K562 (cell line): ENCODE results near the gene CGNL1. TPM values are rescaled to one million over a fixed set of nuclear protein-coding genes. Genes with fewer than 3 reads are reported as not detected.
A peak's percentile ranks its signal among the peaks of the same experiment; 100 is the strongest.

Experiments
- ATAC-seq: fragments of 200-7000 bp; cut with Tn5 transposase; 3 replicates; pipeline ENCODE4 v1.9.1; 2020; ENCODE audit warnings: moderate library complexity
- BruUV-seq: library from RNA; stranded (reverse); fragments of 400-500 nt; replicated peaks from 2 replicates; lab custom pipeline; 2021; lab: Mats Ljungman, UMichigan
- CTCF ChIA-PET: fragments of 300-600 bp; formaldehyde crosslinking; extraction: SDS; loops from one replicate; lab custom pipeline; 2021; ENCODE audit warnings: low intra/inter-chr PET ratio; lab: Yijun Ruan, JAX
- POLR2A ChIA-PET: fragments of 300-600, 350-650 bp; sonication (Branson Sonifier 250); formaldehyde crosslinking; extraction: SDS; loops from one replicate; lab custom pipeline; 2021; ENCODE audit warnings: antibody characterized with exemption, inconsistent platforms; lab: Yijun Ruan, JAX
- DNase-seq, 4 experiments: peaks; one replicate each; pipeline versions ENCODE4 v3.0.0 to v3.0.0-alpha.2; 2011 to 2018; ENCODE audit warnings: low spot score in 3 of 4, mixed read lengths in 3 of 4; ENCODE audit errors: extremely low read depth in 1 of 4
- FAIRE-seq: peaks from 2 replicates; lab custom pipeline; 2011; peaks lifted over from hg19 to GRCh38; lab: Jason Lieb, UNC
- H2AFZ ChIP-seq: 2 replicates; pipeline ENCODE4 v1.6.0; 2011; ENCODE audit warnings: low read depth, low read length, control low read depth, inconsistent platforms
- H3K27ac ChIP-seq: fragments of 200-600 bp; 3 replicates; pipeline ENCODE4 v1.8.0; 2011; ENCODE audit warnings: low read depth, mild to moderate bottlenecking, control low read depth, inconsistent platforms, low read length, moderate library complexity, mixed read lengths; ENCODE audit errors: extremely low read depth
- H3K27me3 ChIP-seq, 2 experiments: fragments of 300-600 bp in 1 of 2; 2 replicates in 1 of 2; 3 replicates in 1 of 2; pipeline versions ENCODE4 v1.6.0 to v1.8.0; 2011; ENCODE audit warnings: inconsistent platforms in 2 of 2, low read length in 2 of 2, mild to moderate bottlenecking in 1 of 2, mixed read lengths in 1 of 2, moderate library complexity in 1 of 2; ENCODE audit not compliant: control insufficient read depth in 2 of 2, insufficient read depth in 2 of 2
- H3K36me3 ChIP-seq: fragments of 300-600 bp; 3 replicates; pipeline ENCODE4 v1.8.0; 2011; ENCODE audit warnings: mild to moderate bottlenecking, low read length, inconsistent platforms; ENCODE audit not compliant: control insufficient read depth, insufficient read depth
- H3K4me1 ChIP-seq, 2 experiments: fragments of 200-600 bp in 1 of 2; replicated peaks in 1 of 2; 2 replicates in 1 of 2; 3 replicates in 1 of 2; pipeline versions ENCODE4 v1.5.1 to v1.8.0; 2011; ENCODE audit warnings: inconsistent platforms in 2 of 2, low read length in 2 of 2, mild to moderate bottlenecking in 1 of 2, mixed read lengths in 1 of 2, moderate library complexity in 1 of 2; ENCODE audit not compliant: control insufficient read depth in 2 of 2, insufficient read depth in 2 of 2
- H3K4me2 ChIP-seq: 2 replicates; pipeline ENCODE4 v1.6.1; 2011; ENCODE audit warnings: low read length, control low read depth, inconsistent platforms, mixed read lengths; ENCODE audit not compliant: insufficient read depth
- H3K4me3 ChIP-seq: fragments of 200-600 bp; sonication (generic), shearing (Covaris generic); 2 replicates; pipeline ENCODE4 v1.5.1; 2016; ENCODE audit warnings: control low read depth, inconsistent platforms
- H3K79me2 ChIP-seq: fragments of 200-600 bp; 3 replicates; pipeline ENCODE4 v1.8.0; 2011; ENCODE audit warnings: low read length, inconsistent platforms; ENCODE audit not compliant: control insufficient read depth, insufficient read depth
- H3K9ac ChIP-seq, 2 experiments: 2 replicates each; pipeline versions ENCODE4 v1.6.0 to v1.6.1; 2011; ENCODE audit warnings: low read depth in 2 of 2, low read length in 2 of 2, control low read depth in 1 of 2, inconsistent platforms in 1 of 2, mild to moderate bottlenecking in 1 of 2, mixed read lengths in 1 of 2; ENCODE audit not compliant: insufficient read depth in 1 of 2
- H3K9me1 ChIP-seq: one replicate; pipeline ENCODE4 v1.6.0; 2011; ENCODE audit warnings: inconsistent platforms, mild to moderate bottlenecking, low read length, moderate library complexity; ENCODE audit not compliant: control insufficient read depth, insufficient read depth
- H3K9me3 ChIP-seq: replicated peaks from 2 replicates; pipeline ENCODE4 v1.5.1; 2011; ENCODE audit warnings: low read depth, low read length, inconsistent platforms; ENCODE audit not compliant: control insufficient read depth, insufficient read depth
- H4K20me1 ChIP-seq: replicated peaks from 2 replicates; pipeline ENCODE4 v1.6.1; 2011; ENCODE audit warnings: low read length, inconsistent platforms, mixed read lengths; ENCODE audit not compliant: control insufficient read depth, insufficient read depth
- FOXA3 ChIP-seq, 2 experiments: fragments of 450-650 bp in 1 of 2; sonication (generic) in 1 of 2; formaldehyde crosslinking; IDR thresholded peaks in 1 of 2; conservative IDR thresholded peaks in 1 of 2; 2 replicates each; pipeline versions ENCODE4 v1.4.0 to v1.8.0; 2020 to 2022; ENCODE audit warnings: mild to moderate bottlenecking in 2 of 2, missing genetic modification reagents in 1 of 2
- MEIS2 ChIP-seq: fragments of 450-650 bp; IDR thresholded peaks from 2 replicates; pipeline ENCODE4 v1.6.1; 2014; ENCODE audit warnings: mild to moderate bottlenecking; ENCODE audit not compliant: partially characterized antibody
- PHB2 ChIP-seq: fragments of 450-650 bp; IDR thresholded peaks from 2 replicates; pipeline ENCODE4 v1.6.1; 2017; ENCODE audit warnings: low read depth
- SMAD4 ChIP-seq: fragments of 250-450 bp; sonication (Bioruptor Pico); conservative IDR thresholded peaks from 2 replicates; pipeline ENCODE4 v1.8.0; 2021; ENCODE audit warnings: inconsistent platforms, mild to moderate bottlenecking, moderate library complexity
- WGBS: fragments of 100-300 bp; shearing (Covaris generic); methylation state at CpG from one replicate; pipeline ENCODE4 v1.1.6; 2016; ENCODE audit warnings: low coverage, mixed read lengths; ENCODE audit not compliant: insufficient coverage; ENCODE audit errors: missing lambda C conversion rate; 5-methylcytosine and 5-hydroxymethylcytosine counted together
- in situ Hi-C: fragments of 300-500 bp; cut with MboI; formaldehyde crosslinking; loops from 4 replicates; pipeline ENCODE4 v1.15.0; 2018; ENCODE audit warnings: inconsistent platforms, mixed read lengths
- intact Hi-C: fragments of 100-400 bp; cut with micrococcal nuclease; formaldehyde crosslinking; loops from 2 replicates; pipeline ENCODE4 v1.14.2; 2022
- polyA plus RNA-seq, 8 experiments: library from polyadenylated mRNA; depleted of rRNA in 4 of 8; stranded (reverse) in 5 of 8; unstranded in 3 of 8; fragments of >200 nt; fragmentation: Nextera tagmentation in 2 of 8; fragmentation: Illumina TruSeq in 1 of 8; extraction: Ambion mirVana in 2 of 8; extraction: Trizol in 1 of 8; gene quantifications; 2 replicates each; pipeline versions ENCODE4 v1.2.1 to v1.2.3, GENCODE V29; 2011 to 2014; ENCODE audit warnings: inconsistent platforms in 1 of 8, missing spikeins in 1 of 8
- total RNA-seq, 7 experiments: library from RNA; depleted of rRNA in 6 of 7; stranded (reverse); fragments of >200 nt in 6 of 7; fragmentation: Illumina TruSeq in 2 of 7; extraction: Trizol in 2 of 7; gene quantifications; 2 replicates each; pipeline versions ENCODE4 v1.2.1 to v1.2.3, GENCODE V29; 2011 to 2021; ENCODE audit warnings: low replicate concordance in 1 of 7
- TF ChIP-seq, protein P1 (sequence below): fragments of 200-800 bp; sonication (Bioruptor generic); IDR thresholded peaks from 2 replicates; pipeline ENCODE4 v1.6.1; 2017; ENCODE audit warnings: missing genetic modification characterization, missing compliant biosample characterization
- TF ChIP-seq, protein P2 (sequence below), 2 experiments: fragments of 450-650 bp; conservative IDR thresholded peaks; 2 replicates each; pipeline ENCODE4 v1.6.1; 2017; ENCODE audit warnings: mild to moderate bottlenecking in 2 of 2, moderate library complexity in 2 of 2
- TF ChIP-seq, protein P3 (sequence below): IDR thresholded peaks from 2 replicates; pipeline ENCODE4 v1.6.1; 2011; ENCODE audit not compliant: insufficient read length; ENCODE audit errors: extremely low read depth
- TF ChIP-seq, protein P4 (sequence below), 2 experiments: IDR thresholded peaks; 2 replicates each; pipeline ENCODE4 v1.6.1; 2012; ENCODE audit warnings: improper control_type of control experiment in 2 of 2, low read depth in 2 of 2, low read length in 2 of 2, borderline replicate concordance in 1 of 2
- TF ChIP-seq, protein P5 (sequence below): fragments of 450-650 bp; IDR thresholded peaks from 2 replicates; pipeline ENCODE4 v1.6.1; 2017; ENCODE audit warnings: antibody characterized with exemption, mild to moderate bottlenecking

Gene CGNL1
- total and polyA plus RNA-seq, 9 of the 15 experiments (the other 6 are each of a cell fraction or from before 2014, with no cell fraction given), result 0.01 to 0.07 TPM; not detected in 7

DNA sequence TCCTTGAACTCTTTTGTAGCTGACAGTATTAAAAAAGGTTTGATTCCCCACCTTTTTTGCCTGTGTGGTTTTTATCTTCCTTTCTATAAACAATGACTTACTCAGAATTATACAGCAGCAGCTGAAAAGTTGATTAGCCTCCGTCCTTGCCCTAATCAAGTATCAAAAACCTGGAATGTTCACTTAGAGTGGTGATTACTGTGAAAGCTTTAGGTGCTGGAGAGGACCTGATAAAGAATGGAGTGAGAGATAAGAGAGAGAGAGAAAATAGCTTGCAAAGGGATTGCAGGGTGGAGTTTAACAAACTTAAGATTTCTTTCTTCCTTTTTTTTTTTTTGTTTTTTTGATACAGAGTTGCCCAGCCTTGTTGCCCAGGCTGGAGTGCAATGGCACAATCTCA lies 6.7 kb downstream of the CGNL1 start (continued):
- TF ChIP-seq, protein P1, sequence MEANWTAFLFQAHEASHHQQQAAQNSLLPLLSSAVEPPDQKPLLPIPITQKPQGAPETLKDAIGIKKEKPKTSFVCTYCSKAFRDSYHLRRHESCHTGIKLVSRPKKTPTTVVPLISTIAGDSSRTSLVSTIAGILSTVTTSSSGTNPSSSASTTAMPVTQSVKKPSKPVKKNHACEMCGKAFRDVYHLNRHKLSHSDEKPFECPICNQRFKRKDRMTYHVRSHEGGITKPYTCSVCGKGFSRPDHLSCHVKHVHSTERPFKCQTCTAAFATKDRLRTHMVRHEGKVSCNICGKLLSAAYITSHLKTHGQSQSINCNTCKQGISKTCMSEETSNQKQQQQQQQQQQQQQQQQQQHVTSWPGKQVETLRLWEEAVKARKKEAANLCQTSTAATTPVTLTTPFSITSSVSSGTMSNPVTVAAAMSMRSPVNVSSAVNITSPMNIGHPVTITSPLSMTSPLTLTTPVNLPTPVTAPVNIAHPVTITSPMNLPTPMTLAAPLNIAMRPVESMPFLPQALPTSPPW (CRISPR knock-in tag), result 0 out of 2 replicates have a peak, but pooled peaks have one; percentile 19
- TF ChIP-seq PHB2 (peak; percentile 83; the same call in 1 of the 2 replicates), MEIS2 (peak; percentile 45), SMAD4 (peak; percentile 59; the same call in 1 of the 2 replicates)
- TF ChIP-seq, protein P2, sequence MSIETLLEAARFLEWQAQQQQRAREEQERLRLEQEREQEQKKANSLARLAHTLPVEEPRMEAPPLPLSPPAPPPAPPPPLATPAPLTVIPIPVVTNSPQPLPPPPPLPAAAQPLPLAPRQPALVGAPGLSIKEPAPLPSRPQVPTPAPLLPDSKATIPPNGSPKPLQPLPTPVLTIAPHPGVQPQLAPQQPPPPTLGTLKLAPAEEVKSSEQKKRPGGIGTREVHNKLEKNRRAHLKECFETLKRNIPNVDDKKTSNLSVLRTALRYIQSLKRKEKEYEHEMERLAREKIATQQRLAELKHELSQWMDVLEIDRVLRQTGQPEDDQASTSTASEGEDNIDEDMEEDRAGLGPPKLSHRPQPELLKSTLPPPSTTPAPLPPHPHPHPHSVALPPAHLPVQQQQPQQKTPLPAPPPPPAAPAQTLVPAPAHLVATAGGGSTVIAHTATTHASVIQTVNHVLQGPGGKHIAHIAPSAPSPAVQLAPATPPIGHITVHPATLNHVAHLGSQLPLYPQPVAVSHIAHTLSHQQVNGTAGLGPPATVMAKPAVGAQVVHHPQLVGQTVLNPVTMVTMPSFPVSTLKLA (conservative IDR thresholded peaks at IDR 0.05), result 0 out of 4 replicates have a peak, but pooled peaks of 1 of the 2 experiments have one; percentile 22

DNA sequence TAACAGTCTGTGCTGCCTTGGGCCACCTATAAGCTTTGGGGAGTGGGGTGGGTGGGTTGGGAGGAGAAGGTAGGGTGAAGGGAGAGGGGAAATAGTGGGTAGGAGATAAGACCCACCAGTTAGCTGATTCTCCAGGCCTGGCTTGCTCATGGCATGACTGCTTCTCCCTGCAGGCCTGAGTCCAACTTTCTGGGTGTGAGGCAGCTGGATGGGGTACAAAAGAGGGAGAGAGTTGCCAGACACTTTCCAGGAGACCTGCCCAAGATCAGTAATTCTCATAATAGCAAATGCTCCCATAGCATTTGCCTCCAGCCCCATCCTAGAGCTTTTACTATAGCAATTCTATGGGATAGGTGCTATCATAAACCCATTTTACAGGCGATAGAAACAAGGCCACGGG lies 7.7 kb downstream of the CGNL1 start:
- H3K4me2 ChIP-seq, result no peak overlapping the region
- H3K9ac ChIP-seq, result no peak overlapping the region
- no peaks in the 10 kb centered on the region for H3K79me2 ChIP-seq
- no peak overlapping the region for H3K4me3 ChIP-seq
- in situ Hi-C loops, result no loop called here
- no peaks in the 10 kb centered on the region for H3K9me3 ChIP-seq
- CTCF ChIA-PET, result no interaction called here
- DNase-seq (no peak), ATAC-seq (no peak), FAIRE-seq (no peak)
- H3K27me3 ChIP-seq, result peaks cover 37 to 44% of the 10 kb centered on the region in 2 experiments
- H3K36me3 ChIP-seq, result no peaks in the 10 kb centered on the region
- no peaks in the 10 kb centered on the region for H3K9me1 ChIP-seq
- no peaks in the 10 kb centered on the region for H4K20me1 ChIP-seq
- BruUV-seq, result no TSS peak
- POLR2A ChIA-PET, result interaction anchor here (1.1 kb wide), 1 partner anchor 11 kb away, joined by 3 read pairs; no protein-coding TSS in a partner anchor
- H3K4me1 ChIP-seq, result no peaks in the 10 kb centered on the region
- WGBS, result 3% methylated on average over 2 of the region's 2 CpGs
- H3K27ac ChIP-seq, result no peak overlapping the region
- intact Hi-C loops, result no loop called here
- no peak overlapping the region for H2AFZ ChIP-seq
- TF ChIP-seq, protein P3, sequence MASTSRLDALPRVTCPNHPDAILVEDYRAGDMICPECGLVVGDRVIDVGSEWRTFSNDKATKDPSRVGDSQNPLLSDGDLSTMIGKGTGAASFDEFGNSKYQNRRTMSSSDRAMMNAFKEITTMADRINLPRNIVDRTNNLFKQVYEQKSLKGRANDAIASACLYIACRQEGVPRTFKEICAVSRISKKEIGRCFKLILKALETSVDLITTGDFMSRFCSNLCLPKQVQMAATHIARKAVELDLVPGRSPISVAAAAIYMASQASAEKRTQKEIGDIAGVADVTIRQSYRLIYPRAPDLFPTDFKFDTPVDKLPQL, result no peak
- TF ChIP-seq, protein P4, sequence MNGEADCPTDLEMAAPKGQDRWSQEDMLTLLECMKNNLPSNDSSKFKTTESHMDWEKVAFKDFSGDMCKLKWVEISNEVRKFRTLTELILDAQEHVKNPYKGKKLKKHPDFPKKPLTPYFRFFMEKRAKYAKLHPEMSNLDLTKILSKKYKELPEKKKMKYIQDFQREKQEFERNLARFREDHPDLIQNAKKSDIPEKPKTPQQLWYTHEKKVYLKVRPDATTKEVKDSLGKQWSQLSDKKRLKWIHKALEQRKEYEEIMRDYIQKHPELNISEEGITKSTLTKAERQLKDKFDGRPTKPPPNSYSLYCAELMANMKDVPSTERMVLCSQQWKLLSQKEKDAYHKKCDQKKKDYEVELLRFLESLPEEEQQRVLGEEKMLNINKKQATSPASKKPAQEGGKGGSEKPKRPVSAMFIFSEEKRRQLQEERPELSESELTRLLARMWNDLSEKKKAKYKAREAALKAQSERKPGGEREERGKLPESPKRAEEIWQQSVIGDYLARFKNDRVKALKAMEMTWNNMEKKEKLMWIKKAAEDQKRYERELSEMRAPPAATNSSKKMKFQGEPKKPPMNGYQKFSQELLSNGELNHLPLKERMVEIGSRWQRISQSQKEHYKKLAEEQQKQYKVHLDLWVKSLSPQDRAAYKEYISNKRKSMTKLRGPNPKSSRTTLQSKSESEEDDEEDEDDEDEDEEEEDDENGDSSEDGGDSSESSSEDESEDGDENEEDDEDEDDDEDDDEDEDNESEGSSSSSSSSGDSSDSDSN (IDR thresholded peaks at IDR 0.05; ENCODE audit: borderline replicate concordance in 1 of 2, low read depth in 2 of 2, low read length in 2 of 2), result no peak
- TF ChIP-seq FOXA3 (CRISPR knock-in tag; conservative IDR thresholded peaks at IDR 0.05 in 1 of 2, IDR thresholded peaks at IDR 0.05 in 1 of 2), result no peak
- TF ChIP-seq, protein P5, sequence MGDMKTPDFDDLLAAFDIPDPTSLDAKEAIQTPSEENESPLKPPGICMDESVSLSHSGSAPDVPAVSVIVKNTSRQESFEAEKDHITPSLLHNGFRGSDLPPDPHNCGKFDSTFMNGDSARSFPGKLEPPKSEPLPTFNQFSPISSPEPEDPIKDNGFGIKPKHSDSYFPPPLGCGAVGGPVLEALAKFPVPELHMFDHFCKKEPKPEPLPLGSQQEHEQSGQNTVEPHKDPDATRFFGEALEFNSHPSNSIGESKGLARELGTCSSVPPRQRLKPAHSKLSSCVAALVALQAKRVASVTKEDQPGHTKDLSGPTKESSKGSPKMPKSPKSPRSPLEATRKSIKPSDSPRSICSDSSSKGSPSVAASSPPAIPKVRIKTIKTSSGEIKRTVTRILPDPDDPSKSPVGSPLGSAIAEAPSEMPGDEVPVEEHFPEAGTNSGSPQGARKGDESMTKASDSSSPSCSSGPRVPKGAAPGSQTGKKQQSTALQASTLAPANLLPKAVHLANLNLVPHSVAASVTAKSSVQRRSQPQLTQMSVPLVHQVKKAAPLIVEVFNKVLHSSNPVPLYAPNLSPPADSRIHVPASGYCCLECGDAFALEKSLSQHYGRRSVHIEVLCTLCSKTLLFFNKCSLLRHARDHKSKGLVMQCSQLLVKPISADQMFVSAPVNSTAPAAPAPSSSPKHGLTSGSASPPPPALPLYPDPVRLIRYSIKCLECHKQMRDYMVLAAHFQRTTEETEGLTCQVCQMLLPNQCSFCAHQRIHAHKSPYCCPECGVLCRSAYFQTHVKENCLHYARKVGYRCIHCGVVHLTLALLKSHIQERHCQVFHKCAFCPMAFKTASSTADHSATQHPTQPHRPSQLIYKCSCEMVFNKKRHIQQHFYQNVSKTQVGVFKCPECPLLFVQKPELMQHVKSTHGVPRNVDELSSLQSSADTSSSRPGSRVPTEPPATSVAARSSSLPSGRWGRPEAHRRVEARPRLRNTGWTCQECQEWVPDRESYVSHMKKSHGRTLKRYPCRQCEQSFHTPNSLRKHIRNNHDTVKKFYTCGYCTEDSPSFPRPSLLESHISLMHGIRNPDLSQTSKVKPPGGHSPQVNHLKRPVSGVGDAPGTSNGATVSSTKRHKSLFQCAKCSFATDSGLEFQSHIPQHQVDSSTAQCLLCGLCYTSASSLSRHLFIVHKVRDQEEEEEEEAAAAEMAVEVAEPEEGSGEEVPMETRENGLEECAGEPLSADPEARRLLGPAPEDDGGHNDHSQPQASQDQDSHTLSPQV, result no peak
